ENCODE data around the gene ILF2. TPM values are rescaled to one million over a fixed set of nuclear protein-coding genes. Genes with fewer than 3 reads are reported as not detected.

Gene ILF2
- total and polyA plus RNA-seq, 2 donors (not counting 1 experiment from before 2014, with no cell fraction given): 89.8 to 94.0 TPM

DNA sequence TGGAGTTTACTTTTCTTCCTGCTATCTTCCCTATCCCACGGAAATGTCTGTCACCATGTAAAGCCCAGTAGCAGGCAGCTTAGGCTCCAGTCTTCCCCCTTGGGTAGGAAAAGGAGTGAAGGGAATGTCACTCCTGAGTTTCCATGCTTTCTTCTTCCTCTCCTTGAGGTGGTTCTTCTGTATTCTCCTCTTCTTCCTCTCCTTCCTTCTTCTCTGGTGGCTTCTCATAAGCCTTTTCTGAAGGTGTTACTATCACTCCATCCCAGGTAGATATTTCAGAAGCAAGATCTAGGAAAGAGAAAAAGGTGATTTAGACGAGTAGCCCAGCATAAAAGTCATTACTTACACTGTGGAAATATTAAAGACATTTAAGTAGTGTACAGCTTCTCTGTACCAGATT, 8.5 kb downstream of the ILF2 start:
- WGBS (ENCODE audit: insufficient coverage): no CpG with 5 or more reads among the region's 2 CpGs
- no peak for DNase-seq
- Histone ChIP-seq H3K27me3 (replicated peaks in 1 of 4; ENCODE audit: control extremely low read depth in 1 of 4, control insufficient read depth in 3 of 4, insufficient read depth in 4 of 4, low read length in 3 of 4) (no peaks in the 10 kb centered on the region), H3K9ac (ENCODE audit: low read length) (no peak overlapping the region), H3K9me3 (ENCODE audit: control extremely low read depth in 1 of 3, control insufficient read depth in 2 of 3, insufficient read depth in 1 of 3, low read length in 2 of 3) (no peaks in the 10 kb centered on the region), H3K4me3 (ENCODE audit: control extremely low read depth in 1 of 5, extremely low read depth in 1 of 5, insufficient read depth in 1 of 5, low read depth in 2 of 5, low read length in 4 of 5) (no peak overlapping the region), H2AFZ (ENCODE audit: insufficient read depth, low read depth, low read length, poor library complexity, severe bottlenecking) (no peak overlapping the region), H3K4me1 (ENCODE audit: control insufficient read depth in 2 of 2, insufficient read depth in 2 of 2, low read length in 2 of 2) (peaks cover 5 to 15% of the 10 kb centered on the region in 2 donors), H3K27ac (ENCODE audit: low read length in 2 of 2) (no peak overlapping the region), H4K20me1 (ENCODE audit: control insufficient read depth, insufficient read depth, low read length, poor library complexity, severe bottlenecking) (no peaks in the 10 kb centered on the region), H3K36me3 (replicated peaks in 1 of 2; ENCODE audit: control extremely low read depth in 1 of 2, control insufficient read depth in 1 of 2, extremely low read depth in 1 of 2, insufficient read depth in 2 of 2, low read length in 1 of 2) (peaks cover 9 to 67% of the 10 kb centered on the region in 2 experiments), H3K79me2 (ENCODE audit: control insufficient read depth, insufficient read depth, low read length) (peaks cover 20% of the 10 kb centered on the region), H3K4me2 (replicated peaks; ENCODE audit: low read depth, low read length, poor library complexity, severe bottlenecking) (no peak overlapping the region)
- intact Hi-C loops (cut with micrococcal nuclease): no loop called here
- Mint-ChIP-seq H3K4me3 (no peak overlapping the region), H3K27ac (peak overlapping the region; percentile 65), H3K4me1 (peaks cover 12% of the 10 kb centered on the region), H3K9me3 (ENCODE audit: insufficient read depth) (no peaks in the 10 kb centered on the region), H3K27me3 (no peaks in the 10 kb centered on the region)
- ATAC-seq (ENCODE audit: low read depth): no peak
- no peak for TF ChIP-seq EZH2 (IDR thresholded peaks at IDR 0.05; ENCODE audit: borderline replicate concordance, insufficient read depth, low read depth, low read length, poor library complexity, severe bottlenecking)
- TF ChIP-seq, protein P1, sequence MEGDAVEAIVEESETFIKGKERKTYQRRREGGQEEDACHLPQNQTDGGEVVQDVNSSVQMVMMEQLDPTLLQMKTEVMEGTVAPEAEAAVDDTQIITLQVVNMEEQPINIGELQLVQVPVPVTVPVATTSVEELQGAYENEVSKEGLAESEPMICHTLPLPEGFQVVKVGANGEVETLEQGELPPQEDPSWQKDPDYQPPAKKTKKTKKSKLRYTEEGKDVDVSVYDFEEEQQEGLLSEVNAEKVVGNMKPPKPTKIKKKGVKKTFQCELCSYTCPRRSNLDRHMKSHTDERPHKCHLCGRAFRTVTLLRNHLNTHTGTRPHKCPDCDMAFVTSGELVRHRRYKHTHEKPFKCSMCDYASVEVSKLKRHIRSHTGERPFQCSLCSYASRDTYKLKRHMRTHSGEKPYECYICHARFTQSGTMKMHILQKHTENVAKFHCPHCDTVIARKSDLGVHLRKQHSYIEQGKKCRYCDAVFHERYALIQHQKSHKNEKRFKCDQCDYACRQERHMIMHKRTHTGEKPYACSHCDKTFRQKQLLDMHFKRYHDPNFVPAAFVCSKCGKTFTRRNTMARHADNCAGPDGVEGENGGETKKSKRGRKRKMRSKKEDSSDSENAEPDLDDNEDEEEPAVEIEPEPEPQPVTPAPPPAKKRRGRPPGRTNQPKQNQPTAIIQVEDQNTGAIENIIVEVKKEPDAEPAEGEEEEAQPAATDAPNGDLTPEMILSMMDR (IDR thresholded peaks at IDR 0.05): no peak
- ChIA-PET CTCF (no interaction called here), POLR2A (no interaction called here)

- no peaks in the 10 kb centered on the region for H3K27me3 Mint-ChIP-seq
- H3K4me2 ChIP-seq (replicated peaks; ENCODE audit: low read depth, low read length, poor library complexity, severe bottlenecking): no peak overlapping the region
- no peak for DNase-seq
- 79% methylated on average over 6 of the region's 9 CpGs for WGBS (ENCODE audit: insufficient coverage)
- no peaks in the 10 kb centered on the region for H4K20me1 ChIP-seq (ENCODE audit: control insufficient read depth, insufficient read depth, low read length, poor library complexity, severe bottlenecking)
- H3K4me3 ChIP-seq (ENCODE audit: control extremely low read depth in 1 of 5, extremely low read depth in 1 of 5, insufficient read depth in 1 of 5, low read depth in 2 of 5, low read length in 4 of 5): no peak overlapping the region
- peaks cover 20% of the 10 kb centered on the region for H3K79me2 ChIP-seq (ENCODE audit: control insufficient read depth, insufficient read depth, low read length)
- ChIA-PET POLR2A (no interaction called here), CTCF (no interaction called here)
- ATAC-seq (ENCODE audit: low read depth): no peak
- peaks cover 5 to 15% of the 10 kb centered on the region in 2 donors for H3K4me1 ChIP-seq (ENCODE audit: control insufficient read depth in 2 of 2, insufficient read depth in 2 of 2, low read length in 2 of 2)
- no peak overlapping the region for H2AFZ ChIP-seq (ENCODE audit: insufficient read depth, low read depth, low read length, poor library complexity, severe bottlenecking)
- intact Hi-C loops (cut with micrococcal nuclease): no loop called here
- H3K27ac ChIP-seq (ENCODE audit: low read length in 2 of 2): no peak overlapping the region
- H3K27ac Mint-ChIP-seq: no peak overlapping the region
- no peaks in the 10 kb centered on the region for H3K9me3 ChIP-seq (ENCODE audit: control extremely low read depth in 1 of 3, control insufficient read depth in 2 of 3, insufficient read depth in 1 of 3, low read length in 2 of 3)
- H3K9ac ChIP-seq (ENCODE audit: low read length): no peak overlapping the region
- H3K36me3 ChIP-seq (replicated peaks in 1 of 2; ENCODE audit: control extremely low read depth in 1 of 2, control insufficient read depth in 1 of 2, extremely low read depth in 1 of 2, insufficient read depth in 2 of 2, low read length in 1 of 2): peaks cover 9 to 57% of the 10 kb centered on the region in 2 experiments
- no peak for TF ChIP-seq EZH2 (IDR thresholded peaks at IDR 0.05; ENCODE audit: borderline replicate concordance, insufficient read depth, low read depth, low read length, poor library complexity, severe bottlenecking)
- TF ChIP-seq, protein P1 (IDR thresholded peaks at IDR 0.05): no peak
- H3K4me3 Mint-ChIP-seq: no peak overlapping the region
- no peaks in the 10 kb centered on the region for H3K27me3 ChIP-seq (replicated peaks in 1 of 4; ENCODE audit: control extremely low read depth in 1 of 4, control insufficient read depth in 3 of 4, insufficient read depth in 4 of 4, low read length in 3 of 4)
- H3K9me3 Mint-ChIP-seq (ENCODE audit: insufficient read depth): no peaks in the 10 kb centered on the region
- peaks cover 12% of the 10 kb centered on the region for H3K4me1 Mint-ChIP-seq
Observed at GRCh38 chr1:153661111-153661708, 9.6 kb downstream of the ILF2 start.

All from B cell (primary cell).